ENCODE data around the gene FEM1B.

DNA sequence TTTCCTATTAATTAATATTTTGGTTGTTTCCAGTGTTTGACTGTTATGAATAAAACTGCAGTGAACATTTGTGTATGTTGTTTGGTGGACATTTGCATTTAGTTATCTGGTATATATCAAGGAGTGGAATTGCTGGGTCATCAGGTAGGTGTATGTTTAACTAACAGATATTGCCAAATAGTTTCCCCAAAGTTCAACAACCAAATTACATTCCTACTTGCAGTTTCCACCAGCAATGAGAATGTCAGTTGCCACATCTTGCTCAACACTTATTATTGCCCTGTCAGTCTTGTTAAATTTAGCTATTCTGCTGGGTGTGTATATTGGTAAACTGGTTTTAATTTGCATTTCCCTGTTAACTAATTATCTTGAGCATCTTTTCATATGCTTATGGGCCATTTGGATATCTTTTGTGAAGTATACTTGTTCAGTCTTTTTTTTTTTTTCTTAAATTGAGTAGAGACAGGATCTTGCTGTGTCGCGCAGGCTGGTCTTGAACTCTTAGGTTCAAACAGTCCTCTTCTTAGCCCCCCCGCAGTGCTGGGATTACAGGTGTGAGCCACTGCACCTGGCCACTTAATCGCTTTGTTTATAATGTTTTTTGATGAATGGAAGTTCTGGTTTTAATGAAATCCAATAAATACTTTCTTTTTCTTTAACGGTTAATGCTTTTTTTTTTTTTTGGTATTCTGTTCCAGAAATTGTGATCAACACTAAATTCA lies 7.9 kb downstream of the FEM1B start:
- TF ChIP-seq, protein P1, sequence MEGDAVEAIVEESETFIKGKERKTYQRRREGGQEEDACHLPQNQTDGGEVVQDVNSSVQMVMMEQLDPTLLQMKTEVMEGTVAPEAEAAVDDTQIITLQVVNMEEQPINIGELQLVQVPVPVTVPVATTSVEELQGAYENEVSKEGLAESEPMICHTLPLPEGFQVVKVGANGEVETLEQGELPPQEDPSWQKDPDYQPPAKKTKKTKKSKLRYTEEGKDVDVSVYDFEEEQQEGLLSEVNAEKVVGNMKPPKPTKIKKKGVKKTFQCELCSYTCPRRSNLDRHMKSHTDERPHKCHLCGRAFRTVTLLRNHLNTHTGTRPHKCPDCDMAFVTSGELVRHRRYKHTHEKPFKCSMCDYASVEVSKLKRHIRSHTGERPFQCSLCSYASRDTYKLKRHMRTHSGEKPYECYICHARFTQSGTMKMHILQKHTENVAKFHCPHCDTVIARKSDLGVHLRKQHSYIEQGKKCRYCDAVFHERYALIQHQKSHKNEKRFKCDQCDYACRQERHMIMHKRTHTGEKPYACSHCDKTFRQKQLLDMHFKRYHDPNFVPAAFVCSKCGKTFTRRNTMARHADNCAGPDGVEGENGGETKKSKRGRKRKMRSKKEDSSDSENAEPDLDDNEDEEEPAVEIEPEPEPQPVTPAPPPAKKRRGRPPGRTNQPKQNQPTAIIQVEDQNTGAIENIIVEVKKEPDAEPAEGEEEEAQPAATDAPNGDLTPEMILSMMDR (IDR thresholded peaks at IDR 0.05), result no peak
- TF ChIP-seq POLR2AphosphoS5 (IDR thresholded peaks at IDR 0.05), result no peak
- no peak for TF ChIP-seq EP300 (IDR thresholded peaks at IDR 0.05; ENCODE audit: low read depth)
- no peak for TF ChIP-seq POLR2A (IDR thresholded peaks at IDR 0.05)
